G401 (cell line): Measurements from ENCODE around the gene G3BP2. TPM values are rescaled to one million over a fixed set of nuclear protein-coding genes. Genes with fewer than 3 reads are reported as not detected.
"Not testable (repeated sequence)": the region's sequence is repeated elsewhere in the genome, so short reads cannot be mapped to it uniquely, and the experiment has no call there.

Experiments used
- DNase-seq: peaks from one replicate; pipeline ENCODE4 v3.0.0-alpha.2; 2015; ENCODE audit warnings: low spot score
- in situ Hi-C: cut with HindIII; loops from 2 replicates; pipeline ENCODE4 v1.10.0; 2016; ENCODE audit warnings: low sequenced_read_pairs, mixed read lengths
- total RNA-seq: library from RNA; depleted of rRNA; stranded (reverse); fragments of >200 nt; shearing (Covaris generic); gene quantifications from 2 replicates; pipeline ENCODE4 v1.2.3, GENCODE V29; 2014

Gene G3BP2
- total RNA-seq, 1 experiment from 2014 or later = 45.0 TPM

DNA sequence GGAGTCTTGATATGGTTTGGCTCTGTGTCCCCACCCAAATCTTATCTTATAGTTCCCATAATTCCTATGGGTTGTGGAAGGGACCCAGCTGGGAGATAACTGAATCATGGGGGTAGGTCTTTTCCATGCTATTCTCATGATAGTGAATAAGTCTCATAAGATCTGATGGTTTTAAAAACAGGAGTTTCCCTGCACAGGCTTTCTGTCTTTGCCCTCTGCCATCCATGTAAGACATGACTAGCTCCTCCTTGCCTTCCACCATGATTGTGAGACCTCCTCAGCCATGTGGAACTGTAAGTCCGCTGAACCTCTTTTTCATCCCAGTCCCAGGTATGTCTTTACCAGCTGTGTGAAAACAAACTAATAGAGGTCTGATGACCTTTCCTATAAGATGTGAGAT is 13.9 kb upstream of the G3BP2 start:
- in situ Hi-C loops, DNase-seq: not testable (repeated sequence)

DNA sequence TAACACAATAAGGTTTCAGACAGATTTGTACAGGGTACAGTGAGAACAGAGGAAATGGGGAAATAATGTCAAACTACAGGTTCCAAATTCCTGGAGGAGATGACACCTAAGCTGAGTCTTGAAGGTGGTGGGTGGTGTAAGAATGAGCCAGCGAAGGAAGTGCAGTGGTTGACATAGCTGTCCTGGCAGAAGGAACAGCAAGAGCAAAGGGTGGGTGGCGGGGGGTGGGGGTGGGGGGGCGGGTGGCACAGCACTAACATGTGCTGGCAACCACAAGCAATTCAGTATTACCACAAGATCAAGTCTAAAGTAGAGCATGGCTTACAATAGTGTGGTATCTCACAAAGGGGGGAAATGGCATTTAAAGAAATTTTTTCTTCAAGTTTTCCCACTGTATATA is 13.1 kb upstream of the G3BP2 start:
- in situ Hi-C loops = no loop called here
- no peak for DNase-seq

DNA sequence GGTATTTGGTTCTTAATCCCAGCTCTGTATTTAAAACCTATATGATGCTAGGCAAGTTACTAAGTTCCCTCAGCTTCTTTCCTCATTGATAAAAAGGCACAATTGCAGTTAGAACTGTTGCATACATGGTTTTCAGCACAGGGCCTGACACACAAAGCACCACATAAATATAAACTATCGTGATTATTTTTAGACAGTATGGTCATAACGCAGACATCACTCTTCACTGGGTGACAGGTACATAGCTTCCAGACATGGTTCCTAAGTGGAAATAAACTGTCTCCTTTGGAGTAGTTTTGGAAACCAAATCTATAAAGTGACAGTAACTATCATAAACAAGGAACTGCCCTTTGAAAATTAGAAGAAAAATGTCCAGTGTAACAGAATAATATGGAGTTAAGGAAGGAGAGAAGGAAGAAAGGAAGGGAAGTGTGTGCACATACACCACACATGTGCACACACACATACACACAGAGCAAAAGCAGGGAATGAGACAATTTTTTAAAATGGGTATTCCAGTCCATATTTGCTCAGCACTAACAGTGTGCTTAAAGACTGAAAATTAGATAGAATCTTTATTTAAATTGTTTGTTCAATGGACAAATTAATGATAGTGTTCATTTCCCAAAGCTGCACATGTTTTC is 12.5 kb upstream of the G3BP2 start:
- in situ Hi-C loops = no loop called here
- no peak for DNase-seq

DNA sequence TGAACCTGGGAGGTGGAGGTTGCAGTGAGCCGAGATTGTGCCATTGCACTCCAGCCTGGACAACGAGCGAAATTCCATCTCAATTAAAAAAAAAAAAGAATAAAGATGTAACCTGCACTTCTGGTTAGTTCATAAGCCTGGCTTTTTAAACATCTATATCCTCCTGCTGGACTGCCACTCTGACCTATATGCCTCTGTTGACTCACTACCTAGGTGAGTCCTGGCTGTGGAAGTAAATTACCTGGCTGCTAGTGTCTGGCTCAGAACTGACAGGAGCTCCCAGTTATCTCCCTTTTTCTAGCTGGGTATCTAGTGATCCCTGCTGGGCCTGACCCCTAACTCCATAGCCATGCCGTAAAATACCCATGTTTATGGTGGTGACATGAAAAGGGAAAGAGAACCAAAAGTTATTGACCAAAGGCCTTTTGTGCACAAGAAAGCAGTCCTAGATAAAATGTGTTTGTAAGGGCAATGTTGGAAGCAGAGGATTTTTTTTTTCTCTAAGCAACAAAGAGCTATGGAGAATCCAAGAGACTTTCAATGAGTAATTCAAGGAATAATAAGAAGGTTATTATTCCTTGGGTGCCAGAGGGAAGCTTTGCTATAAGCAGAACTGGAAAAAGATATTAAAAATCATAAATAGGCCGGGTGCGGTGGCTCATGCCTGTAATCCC is 10.4 kb upstream of the G3BP2 start:
- DNase-seq = no peak
- in situ Hi-C loops = no loop called here

DNA sequence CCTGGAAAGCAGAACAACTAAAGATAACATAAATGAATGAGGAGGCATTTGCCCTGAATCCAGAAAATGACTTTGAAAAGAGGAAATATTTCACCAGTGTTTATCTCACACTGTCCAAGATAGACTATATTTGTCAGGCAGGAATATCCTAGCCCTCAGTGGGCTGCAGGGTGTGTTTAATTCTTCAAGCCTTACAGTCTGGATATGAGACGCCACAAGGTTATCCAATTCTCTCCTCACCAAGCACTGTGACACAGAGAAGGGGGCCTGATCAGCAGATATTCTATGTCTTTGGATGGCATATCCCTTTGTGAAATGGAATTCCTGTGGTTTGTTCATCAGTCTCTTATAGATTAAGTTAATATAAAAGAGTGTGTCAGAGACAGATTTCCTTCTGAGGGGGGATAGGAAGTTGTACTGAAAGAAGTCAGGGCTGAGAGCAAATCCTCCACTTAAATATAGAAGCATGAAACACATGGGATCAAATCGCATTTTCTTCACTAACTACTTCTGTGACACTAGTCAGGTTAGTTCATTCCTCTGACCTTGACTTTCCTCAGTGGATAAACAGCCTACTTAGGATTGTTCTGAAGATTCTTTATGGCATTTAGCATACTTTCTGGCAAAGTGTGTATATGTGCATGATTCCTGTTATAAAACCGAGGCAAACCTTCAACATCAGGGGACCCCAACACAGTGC is 6.8 kb upstream of the G3BP2 start:
- in situ Hi-C loops = no loop called here
- no peak for DNase-seq

DNA sequence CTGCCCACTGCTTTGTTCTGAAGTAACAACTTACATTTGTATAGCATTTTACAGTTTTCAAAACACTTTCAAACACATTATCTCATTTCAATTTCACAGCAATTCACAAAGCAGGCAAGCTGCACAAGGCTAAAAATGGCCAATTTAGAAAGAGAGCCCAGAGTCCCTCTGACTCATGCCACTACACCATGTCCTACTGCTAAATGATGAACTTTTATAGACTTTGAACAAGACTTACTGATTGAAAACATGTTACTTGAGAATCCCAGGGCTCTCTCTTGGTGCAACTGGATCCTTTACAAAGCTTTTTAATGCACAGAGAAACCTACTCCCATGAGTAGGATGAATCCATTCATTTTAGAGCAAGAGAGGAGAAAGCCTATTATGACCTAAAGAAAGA is 5.8 kb upstream of the G3BP2 start:
- no peak for DNase-seq
- in situ Hi-C loops = no loop called here

DNA sequence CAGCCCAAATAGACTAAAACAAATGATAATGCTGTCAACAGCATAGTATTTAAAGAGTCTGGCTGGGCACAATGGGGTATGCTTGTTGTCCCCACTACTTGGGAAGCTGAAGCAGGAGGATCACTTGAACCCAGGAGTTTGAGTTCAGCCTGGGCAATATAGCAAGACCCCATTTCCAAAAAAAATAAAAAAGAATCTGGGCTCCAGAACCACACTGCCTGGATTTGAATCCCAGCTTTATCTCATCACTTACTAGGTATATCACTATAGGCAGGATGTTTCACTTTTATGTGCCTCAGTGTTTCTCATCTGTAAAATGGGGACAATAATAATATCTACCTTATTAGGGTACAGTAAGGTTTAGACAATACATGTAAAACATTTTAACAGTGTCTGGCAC is 5.3 kb upstream of the G3BP2 start:
- in situ Hi-C loops = no loop called here
- no peak for DNase-seq

DNA sequence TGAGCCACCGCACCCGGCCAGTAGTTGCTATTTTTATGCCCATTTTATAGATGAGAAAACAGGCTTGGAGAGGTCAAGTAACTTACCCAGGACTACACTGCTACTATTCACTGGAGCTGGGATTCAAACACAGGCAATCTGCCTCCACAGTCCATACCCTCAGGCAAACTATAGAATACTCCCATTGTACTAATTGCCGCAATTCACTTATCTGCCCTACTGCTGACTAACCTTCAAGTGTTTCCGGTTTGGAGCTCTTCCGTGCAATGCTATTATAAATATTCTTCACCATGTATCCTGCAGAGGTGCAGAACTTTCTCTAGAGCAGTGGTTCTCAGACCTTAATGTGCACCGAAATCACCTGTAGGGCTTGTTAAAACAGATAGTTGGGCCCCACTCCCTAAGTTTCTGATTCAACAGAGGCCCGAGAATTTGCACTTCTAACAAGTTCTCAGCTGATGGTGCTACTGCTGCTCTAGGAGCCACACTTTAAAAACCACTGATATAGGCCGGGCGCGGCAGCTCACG is 1.9 kb upstream of the G3BP2 start:
- no peak for DNase-seq
- in situ Hi-C loops = no loop called here

DNA sequence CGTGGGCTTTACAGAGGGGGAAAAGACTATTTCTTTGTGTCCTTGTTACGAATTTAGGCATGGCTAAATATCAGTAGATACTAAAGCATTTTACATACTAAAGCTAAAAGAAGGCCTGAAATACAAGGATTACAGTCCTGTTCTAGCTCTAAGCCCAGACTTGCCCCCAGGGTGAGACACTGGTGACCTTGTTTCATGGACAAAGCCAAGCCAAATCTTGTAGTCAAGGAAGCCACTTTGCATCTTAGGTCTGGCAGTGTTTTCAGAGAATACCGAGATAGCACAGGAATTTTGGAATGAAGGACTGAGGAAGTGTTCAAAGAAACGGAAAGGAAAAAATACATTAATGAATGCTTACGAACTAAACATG is 733 bp upstream of the G3BP2 start:
- in situ Hi-C loops = no loop called here
- no peak for DNase-seq

DNA sequence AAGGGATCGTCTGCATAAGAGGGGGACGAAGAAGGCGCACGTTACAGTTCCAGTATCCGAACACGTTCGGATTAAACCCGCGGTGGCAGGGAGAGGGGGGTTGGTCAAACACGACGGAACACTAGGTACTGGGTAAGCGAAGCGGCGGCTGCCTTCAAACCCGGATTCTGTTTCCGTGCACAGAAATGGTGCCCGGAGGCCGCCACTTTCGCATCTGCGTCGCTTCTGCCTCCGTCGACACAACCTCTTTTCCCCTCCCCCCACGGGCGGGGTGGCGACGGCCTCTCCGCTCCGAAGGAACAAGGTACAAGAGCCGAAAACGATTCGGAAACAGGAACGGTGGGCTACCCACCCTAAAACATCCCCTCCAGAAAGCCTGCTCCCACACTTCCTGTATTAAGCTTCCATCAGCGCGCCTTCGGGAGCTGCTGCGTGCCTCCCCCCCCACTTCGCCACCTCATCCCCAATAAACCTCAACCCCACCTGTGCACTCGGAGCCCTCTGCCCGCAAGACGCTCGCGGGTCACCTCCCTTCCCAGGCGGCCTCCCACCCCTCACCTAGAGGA is 667 bp downstream of the G3BP2 start:
- peak; percentile 64 for DNase-seq
- in situ Hi-C loops = no loop called here

DNA sequence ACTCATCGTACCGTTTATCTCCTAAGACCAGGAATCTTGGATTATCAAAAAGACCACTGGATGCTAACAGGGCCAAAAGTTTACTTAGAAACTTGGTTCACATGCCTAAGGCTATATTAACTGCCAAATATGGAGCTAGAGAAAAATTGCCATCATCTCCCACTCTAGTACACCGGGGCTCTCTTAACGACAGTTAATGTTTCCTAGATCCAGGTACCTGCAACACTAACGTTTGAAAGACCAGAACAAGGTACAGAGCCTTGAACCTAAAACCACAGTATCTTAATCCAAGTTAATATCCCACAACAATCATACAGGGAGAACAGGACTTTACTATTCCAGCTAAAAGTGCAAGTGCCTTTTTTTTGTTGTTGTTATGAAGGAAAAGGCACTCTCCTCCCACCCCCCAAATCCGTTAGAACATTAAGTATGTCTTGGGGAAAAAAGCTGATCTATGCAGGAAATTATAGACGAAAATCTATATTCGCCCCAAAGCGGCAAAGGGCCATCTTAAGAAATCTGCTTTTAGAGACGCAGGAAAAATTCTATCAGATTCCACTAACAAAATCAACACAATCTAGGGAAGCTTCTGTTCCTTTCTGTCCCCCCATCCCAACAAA is 1.3 kb downstream of the G3BP2 start:
- in situ Hi-C loops = no loop called here
- DNase-seq = no peak

DNA sequence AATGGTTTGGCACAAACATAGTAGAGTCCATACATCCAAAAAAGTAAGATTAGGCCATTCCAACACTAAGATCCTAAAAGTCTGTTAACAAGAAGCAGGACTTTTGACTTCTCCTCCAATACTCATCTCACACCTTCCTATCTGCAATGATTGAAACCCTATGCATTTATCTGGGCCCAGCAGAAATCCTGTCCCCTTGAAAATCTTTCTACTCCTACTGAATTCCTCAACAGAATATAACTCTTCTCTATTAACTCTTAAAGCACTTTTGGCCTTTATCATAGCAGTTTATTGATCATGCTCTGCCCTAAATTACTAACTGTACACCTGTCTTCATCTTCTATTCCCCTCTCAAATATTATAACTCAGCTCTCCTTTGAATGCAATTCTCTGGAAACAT is 4.6 kb downstream of the G3BP2 start:
- in situ Hi-C loops = no loop called here
- DNase-seq = no peak

DNA sequence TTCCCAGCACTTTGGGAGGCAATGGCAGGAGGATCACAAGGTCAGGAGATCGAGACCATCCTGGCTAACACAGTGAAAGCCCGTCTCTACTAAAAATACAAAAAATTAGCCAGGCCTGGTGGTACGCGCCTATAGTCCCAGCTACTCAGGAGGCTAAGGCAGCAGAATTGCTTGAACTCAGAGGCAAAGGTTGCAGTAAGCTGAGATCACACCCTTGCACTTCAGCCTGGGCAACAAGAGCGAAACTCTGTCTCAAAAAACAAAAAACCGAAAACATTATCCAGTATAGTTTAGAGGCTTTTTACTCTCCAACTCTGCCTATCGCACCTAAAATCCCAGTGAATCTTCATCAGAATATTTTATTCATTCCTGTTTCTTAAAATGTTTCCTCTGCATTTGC is 5.6 kb downstream of the G3BP2 start:
- in situ Hi-C loops, DNase-seq: not testable (repeated sequence)

DNA sequence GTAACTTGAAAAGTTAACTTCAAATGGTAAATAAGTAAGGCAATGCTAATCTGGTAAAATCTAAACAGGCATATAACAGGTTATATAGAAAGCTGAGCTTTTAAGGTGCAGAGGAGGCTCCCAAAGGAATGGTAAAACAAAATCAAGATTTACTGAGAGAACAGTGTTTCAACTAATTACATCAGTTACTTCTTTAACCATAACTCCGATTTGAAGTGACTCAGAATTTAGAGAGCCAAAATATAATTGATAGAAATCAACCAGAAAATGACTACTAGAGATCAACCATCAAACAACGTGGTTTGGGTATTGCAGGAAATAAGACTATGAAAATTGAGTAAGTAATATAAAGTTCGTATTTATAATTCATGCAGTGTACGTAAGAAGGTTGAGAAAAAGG is 6.9 kb downstream of the G3BP2 start:
- in situ Hi-C loops = no loop called here
- no peak for DNase-seq

DNA sequence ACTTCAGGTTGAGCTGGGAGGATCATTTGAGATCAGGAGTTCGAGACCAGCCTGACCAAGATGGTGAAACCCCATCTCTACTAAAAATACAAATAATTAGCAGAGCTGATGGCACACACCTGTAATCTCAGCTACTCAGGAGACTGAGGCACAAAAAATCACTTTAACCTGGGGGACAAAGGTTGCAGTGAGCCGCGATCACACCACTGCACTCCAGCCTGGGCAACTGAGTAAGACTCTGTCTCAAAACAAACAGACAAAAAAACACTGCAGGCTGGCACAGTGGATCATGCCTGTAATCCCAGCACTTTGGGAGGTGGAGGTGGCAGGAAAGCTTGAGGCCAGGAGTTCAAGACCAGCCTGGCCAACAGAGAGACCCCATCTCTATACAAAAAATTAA is 8.6 kb downstream of the G3BP2 start:
- in situ Hi-C loops, DNase-seq: not testable (repeated sequence)

DNA sequence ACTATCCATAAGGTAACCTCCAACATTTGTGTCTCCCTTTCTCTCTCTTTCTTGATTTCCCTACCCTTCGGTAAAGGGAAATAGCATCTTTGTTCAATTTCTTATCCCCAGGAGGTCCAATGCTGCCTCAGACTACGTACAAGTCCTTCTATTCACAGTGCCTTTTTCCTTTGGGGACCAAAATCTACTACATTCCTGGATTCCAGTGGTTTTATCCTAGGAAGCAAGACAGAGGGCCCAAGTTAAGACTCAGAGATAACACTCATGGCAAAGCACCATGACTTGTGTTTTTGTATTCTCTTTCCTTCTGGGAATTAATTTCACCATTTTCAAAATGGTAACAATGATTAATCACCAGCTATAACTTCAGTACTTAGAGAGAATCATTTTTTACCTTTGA is 10.6 kb downstream of the G3BP2 start:
- in situ Hi-C loops = no loop called here
- DNase-seq = no peak

DNA sequence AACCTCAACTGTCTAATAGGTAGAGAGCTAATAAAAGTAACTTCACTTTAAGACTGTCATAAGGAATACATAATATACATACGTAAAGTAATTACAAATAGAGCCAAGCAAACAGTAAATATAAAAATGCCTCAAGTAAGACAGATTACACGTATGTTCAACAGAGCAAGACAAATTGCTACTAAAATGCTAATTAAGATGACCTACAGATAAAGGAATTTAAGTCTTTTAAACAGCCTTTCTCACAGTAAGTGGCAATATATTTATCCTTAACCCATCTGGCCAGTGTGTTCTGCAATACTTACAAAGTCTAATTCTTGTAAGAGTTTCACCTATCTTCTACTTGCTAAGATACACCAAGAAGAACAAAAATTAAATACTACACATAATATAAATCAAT is 12.7 kb downstream of the G3BP2 start:
- no peak for DNase-seq
- in situ Hi-C loops = no loop called here

DNA sequence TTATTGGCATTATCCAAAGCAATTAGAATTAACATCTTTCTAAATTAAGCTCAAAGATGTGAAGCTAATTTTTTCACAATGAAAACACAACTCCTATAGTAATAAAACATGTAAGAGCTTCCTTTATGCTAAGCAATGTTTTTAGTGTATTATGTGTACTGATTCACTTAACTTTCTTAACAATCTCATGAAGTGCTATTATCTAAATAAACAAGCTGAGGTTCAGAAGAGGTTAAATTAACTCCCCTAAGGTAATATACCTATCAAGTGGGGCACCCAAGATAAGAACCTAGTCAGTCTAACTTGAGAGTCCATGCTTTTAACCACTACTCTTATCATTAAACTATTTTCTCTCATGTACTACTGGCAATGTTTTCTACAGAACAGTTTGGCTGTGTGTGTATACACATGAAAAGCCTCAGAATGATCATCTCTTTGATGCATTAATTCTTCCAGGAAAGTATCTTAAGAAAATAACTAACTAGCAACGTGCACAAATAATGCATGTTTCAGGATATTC is 13.6 kb downstream of the G3BP2 start:
- no peak for DNase-seq
- in situ Hi-C loops = no loop called here

DNA sequence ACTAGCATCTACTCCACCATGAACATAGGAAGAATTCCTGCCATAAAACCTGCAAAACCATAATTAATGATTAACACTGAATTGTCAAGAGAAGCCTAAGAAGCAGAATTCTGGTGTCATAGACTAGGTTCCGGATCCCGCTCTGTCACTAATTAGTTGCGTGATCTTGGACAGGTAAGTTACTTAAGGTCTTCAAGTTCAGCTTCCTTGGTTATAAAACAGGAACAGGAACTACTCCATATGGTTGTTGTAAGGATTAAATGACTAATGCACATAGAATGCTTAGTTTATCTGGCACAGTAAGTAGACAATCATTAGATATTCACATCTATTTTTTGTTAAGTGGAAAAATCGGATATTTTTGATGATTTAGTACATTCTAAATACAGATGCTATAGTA is 14.3 kb downstream of the G3BP2 start:
- in situ Hi-C loops = no loop called here

DNA sequence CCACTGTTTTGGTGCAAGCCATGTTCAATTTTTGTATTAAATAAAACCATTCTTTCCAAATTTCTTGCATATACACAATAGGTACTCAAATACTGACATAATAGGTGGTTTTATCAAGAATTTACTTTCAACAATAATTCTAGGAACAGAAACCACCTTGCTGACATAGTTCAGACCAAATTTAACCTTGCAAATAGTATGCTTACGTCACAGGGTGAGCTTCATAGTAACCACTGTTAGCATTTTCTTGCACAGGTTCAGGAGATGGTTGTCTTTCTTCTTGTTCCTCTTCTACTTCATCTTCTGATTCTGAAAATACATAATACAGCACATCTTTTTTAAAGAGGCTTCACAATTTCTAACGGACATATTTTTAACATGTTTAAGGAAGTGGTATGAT is 17.6 kb downstream of the G3BP2 start:
- in situ Hi-C loops = no loop called here
- no peak for DNase-seq

More for the DNA sequence above, 14.3 kb downstream of the G3BP2 start:
- no peak for DNase-seq
